ENCODE results near the gene SYNE2. TPM values are rescaled to one million over a fixed set of nuclear protein-coding genes. Genes with fewer than 3 reads are reported as not detected.

SYNE2 gene
- total RNA-seq, 1 donor from 2014 or later = 518 TPM

- no peak overlapping the region for H3K4me3 ChIP-seq
- H3K36me3 ChIP-seq = peaks cover 10 to 39% of the 10 kb centered on the region in 2 donors
- intact Hi-C loops (cut with DNase I) = no loop called here
- H3K27ac ChIP-seq = no peak overlapping the region
- DNase-seq (ENCODE audit: low spot score in 2 of 2) = no peak
- no peak for TF ChIP-seq CTCF (IDR thresholded peaks at IDR 0.05)
- no peaks in the 10 kb centered on the region for H3K27me3 ChIP-seq
- H3K9me3 ChIP-seq = no peaks in the 10 kb centered on the region
- H3K4me1 ChIP-seq = no peaks in the 10 kb centered on the region
Observed at GRCh38 chr14:64095620-64096019, 242.8 kb downstream of the SYNE2 start.

- no peak for TF ChIP-seq CTCF (IDR thresholded peaks at IDR 0.05)
- no peaks in the 10 kb centered on the region for H3K27me3 ChIP-seq
- no peaks in the 10 kb centered on the region for H3K9me3 ChIP-seq
- no peaks in the 10 kb centered on the region for H3K4me1 ChIP-seq
- no peak for DNase-seq (ENCODE audit: low spot score in 2 of 2)
- H3K4me3 ChIP-seq = no peak overlapping the region
- intact Hi-C loops (cut with DNase I) = no loop called here
- no peak overlapping the region for H3K27ac ChIP-seq
- H3K36me3 ChIP-seq = peaks cover 25 to 40% of the 10 kb centered on the region in 2 donors
Observed at GRCh38 chr14:64098120-64098519, 245.3 kb downstream of the SYNE2 start.

GRCh38 chr14:64107438-64107837 lies 254.6 kb downstream of the SYNE2 start:
- Histone ChIP-seq H3K27ac (no peak overlapping the region), H3K4me3 (no peak overlapping the region), H3K36me3 (peaks cover 21 to 40% of the 10 kb centered on the region in 2 donors), H3K27me3 (no peaks in the 10 kb centered on the region), H3K4me1 (peaks cover 0 to 15% of the 10 kb centered on the region in 2 donors), H3K9me3 (no peaks in the 10 kb centered on the region)
- no peak for TF ChIP-seq CTCF (IDR thresholded peaks at IDR 0.05)
- DNase-seq (ENCODE audit: low spot score in 2 of 2) = no peak
- intact Hi-C loops (cut with DNase I) = no loop called here

- no peaks in the 10 kb centered on the region for H3K9me3 ChIP-seq
- no peak overlapping the region for H3K4me3 ChIP-seq
- H3K36me3 ChIP-seq = peaks cover 11 to 29% of the 10 kb centered on the region in 2 donors
- no peak for DNase-seq (ENCODE audit: low spot score in 2 of 2)
- intact Hi-C loops (cut with DNase I) = loop anchor here (10.0 kb wide), 1 partner anchor 215 kb away; no protein-coding TSS in a partner anchor
- no peaks in the 10 kb centered on the region for H3K27me3 ChIP-seq
- H3K27ac ChIP-seq = peak overlapping the region; percentile 2 to 55
- TF ChIP-seq CTCF (IDR thresholded peaks at IDR 0.05) = no peak
- peaks cover 0 to 30% of the 10 kb centered on the region in 2 donors for H3K4me1 ChIP-seq
Observed at GRCh38 chr14:64109819-64110554, 257.2 kb downstream of the SYNE2 start.

- Histone ChIP-seq H3K4me1 (peaks cover 0 to 33% of the 10 kb centered on the region in 2 donors), H3K4me3 (no peak overlapping the region), H3K9me3 (no peaks in the 10 kb centered on the region), H3K27me3 (no peaks in the 10 kb centered on the region), H3K36me3 (peaks cover 9 to 21% of the 10 kb centered on the region in 2 donors), H3K27ac (peak overlapping the region in 1 of 2 donors; percentile 55)
- no peak for DNase-seq (ENCODE audit: low spot score in 2 of 2)
- TF ChIP-seq CTCF (IDR thresholded peaks at IDR 0.05) = no peak
- intact Hi-C loops (cut with DNase I) = loop anchor here (10.0 kb wide), 1 partner anchor 216 kb away; no protein-coding TSS in a partner anchor
Observed at GRCh38 chr14:64110802-64111201, 258.0 kb downstream of the SYNE2 start.

All from ascending aorta (tissue), 2 donors.